NCI-H526 (cell line): ENCODE data around the gene CTIF.
"Not testable (repeated sequence)": the region's sequence is repeated elsewhere in the genome, so short reads cannot be mapped to it uniquely, and the experiment has no call there.

Experiments
- DNase-seq, 2 experiments: peaks; one replicate each; lab custom pipeline; 2025; lab: John Stamatoyannopoulos, UW

The CTIF gene

DNA sequence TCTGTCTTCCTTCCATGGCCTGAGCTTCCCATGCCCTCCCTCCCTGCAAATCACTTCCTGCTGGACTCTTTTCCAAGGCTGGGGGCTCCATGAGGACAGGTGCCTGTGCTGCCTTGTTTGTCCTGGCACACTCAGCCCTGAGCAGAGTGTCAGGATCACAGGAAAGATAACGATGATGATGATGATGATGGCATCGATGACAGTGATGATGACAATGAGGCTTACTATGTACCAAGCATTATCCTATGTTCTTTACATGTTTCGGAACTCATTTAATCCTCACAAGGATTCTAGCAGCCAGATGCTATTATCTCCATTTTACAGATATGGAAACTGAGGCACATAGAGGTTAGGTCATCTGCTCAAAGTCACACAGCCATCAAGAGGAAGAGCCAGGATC is 170.0 kb downstream of the CTIF start:
- DNase-seq, result no peak

DNA sequence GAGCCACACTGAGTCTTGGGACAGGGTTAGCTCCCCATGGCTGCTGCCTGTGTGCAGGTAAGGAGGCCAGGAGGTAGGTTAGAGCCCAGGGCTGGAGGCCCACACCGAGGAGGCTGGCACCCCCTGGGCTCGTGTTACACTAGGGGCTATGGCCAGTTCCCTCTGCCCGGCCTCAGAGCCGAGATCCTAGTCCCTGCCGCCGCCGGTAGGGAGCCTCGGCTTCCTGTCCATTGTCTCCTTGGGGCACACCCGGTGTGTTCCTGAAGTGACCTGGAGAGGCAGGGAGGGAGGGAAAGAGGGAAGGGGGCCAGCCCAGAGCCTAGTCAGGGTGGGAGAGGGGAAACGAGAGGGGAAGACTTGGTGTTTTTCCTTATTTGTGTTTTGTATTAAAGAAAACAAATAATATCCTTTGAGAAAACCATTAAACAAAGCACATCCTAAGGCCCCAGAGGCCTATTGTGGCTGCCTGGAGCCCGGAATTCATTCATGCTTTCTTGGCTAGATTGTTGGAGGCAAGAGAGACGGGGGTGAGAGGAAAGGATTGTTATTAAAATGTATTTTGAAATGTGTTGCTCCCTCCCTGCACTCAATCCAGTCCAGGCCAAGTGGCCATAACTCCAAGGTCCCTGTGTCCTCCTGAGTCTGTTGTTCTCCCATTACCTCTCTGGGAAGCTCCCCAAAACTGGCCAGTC is 170.7 kb downstream of the CTIF start:
- DNase-seq, result no peak

DNA sequence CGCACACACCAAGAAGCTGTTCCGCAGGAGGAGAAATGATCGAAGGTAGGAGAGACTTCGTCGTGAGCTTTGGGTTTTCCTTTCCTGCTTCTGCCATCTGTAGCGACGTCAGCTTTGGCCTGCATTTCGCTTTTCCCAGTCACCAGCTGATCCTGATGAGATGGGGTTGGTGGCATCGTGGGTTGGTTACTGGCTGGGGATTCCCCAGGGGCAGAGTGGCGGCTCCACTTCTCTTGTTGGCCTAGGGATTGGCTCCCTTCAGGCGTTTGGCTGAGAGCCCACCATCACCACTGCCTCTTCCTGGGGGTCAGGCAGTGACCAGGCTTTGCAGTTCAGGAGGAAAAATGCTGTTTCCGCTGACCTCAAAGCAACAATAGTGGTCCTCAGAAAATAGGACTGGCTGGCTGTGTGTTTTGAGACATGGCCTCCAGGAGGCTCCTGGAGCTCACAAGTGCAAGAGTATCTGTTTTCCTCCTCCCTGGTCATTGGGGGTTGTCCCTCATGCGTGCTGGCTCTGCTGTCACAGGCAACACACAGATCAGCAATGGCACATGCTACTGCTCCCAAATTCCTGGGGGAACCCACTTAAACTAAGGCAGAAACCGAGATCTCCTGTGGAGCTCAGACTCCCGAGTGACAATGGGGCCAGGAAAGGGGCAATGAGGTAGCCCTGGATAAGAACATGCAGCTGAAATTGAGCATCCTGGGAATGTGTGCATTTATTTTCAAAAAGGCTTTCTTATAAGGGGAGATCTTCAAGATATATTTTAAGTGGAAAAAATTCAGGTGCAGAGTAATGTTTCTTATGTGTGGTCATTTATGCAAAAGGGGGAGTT is 173.0 kb downstream of the CTIF start:
- DNase-seq, result peak in 1 of 2 experiments; percentile 37

- DNase-seq, result no peak
Observed at GRCh38 chr18:48713309-48713708, 174.5 kb downstream of the CTIF start.

DNA sequence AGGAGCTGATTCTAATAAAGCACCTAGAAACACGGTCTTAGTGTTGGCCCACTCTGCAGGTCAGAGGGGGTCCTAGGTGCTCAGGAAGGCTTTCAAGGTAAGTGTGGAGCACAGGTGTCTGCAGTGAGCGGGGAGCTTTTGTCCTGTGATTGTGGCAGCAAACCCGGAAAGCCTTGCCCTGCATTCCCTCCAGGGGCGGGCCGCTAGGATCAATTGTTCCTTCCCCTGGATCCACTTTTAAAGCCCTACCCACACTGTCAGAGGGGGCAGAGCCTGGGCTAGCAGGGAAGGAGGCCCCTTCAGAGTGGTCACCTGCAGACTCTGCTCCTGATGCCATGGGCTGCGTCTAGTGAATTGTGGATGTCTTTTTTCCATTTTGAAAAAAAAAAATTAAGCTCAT is 176.0 kb downstream of the CTIF start:
- no peak for DNase-seq

GRCh38 chr18:48715711-48716361 is 177.0 kb downstream of the CTIF start:
- no peak for DNase-seq

DNA sequence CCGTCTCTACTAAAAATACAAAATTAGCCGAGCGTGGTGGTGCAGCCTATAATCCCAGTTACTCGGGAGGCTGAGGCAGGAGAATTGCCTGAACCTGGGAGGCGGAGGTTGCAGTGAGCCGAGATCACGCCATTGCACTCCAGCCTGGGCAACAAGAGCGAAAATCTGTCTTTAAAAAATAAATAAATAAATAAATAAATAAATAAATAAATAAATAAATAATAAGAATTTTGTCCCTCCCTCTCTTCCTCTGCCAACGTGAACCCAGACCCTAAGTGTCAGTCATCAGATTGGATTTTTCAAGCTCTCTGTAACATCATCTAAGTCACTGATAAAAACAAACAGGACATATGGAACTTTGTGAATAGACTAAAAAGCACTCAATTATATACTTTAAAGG is 178.4 kb downstream of the CTIF start:
- not testable (repeated sequence) for DNase-seq

DNA sequence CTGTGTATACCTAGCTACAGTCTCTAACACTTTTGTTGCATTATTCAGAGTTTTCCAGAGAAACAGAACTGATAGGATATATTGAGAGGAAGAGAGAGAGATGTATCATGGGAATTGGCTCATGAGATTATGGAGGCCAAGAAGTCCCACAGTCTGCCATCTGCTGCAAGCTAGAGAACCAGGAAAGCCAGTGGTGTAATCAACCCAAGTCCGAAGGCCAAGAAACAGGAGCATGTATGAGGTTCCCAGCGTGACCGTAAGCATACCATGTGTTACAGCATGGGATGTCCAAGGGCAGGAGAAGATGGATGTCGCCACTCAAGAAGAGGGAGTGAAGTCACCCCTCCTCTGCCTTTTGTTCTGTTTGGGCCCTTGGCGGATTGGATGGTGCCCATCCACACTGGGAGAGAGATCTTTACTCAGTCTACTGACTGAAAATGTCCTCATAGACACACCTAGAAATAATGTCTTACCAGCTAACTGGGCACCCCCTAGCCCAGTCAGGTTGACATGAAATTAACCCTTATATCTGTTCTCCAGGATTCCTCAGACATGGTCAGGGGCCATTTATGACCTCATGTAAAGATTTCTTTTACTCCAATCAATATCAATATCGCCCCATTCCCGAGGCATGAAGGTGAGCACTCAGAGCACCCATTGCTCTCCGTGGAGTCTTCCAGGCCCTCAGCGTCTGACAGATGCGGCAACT is 179.6 kb downstream of the CTIF start:
- DNase-seq, result no peak

GRCh38 chr18:48719388-48719787 is 180.6 kb downstream of the CTIF start:
- no peak for DNase-seq

GRCh38 chr18:48719974-48720654 is 181.3 kb downstream of the CTIF start:
- DNase-seq, result no peak

- DNase-seq, result no peak
Observed at GRCh38 chr18:48720655-48721025, 181.8 kb downstream of the CTIF start.

DNA sequence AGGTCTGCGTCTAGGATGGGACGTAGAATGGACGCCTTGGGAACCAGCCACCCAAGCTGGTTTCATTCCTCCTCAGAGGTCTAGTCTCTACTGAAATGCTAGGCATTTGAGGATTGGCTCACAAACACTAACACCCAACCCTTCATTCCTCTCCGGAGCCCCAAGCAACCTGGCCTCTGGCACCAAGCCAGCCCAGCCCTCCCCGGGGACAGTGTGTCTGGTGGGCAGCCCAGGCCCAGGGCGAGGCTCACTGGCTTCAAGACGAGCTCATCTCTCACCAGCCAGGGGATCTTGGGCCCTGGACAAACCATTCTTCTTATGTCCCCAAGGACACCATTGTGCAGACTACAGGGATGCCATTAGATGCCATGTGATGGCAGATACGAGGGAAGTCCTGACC is 182.5 kb downstream of the CTIF start:
- DNase-seq, result no peak

DNA sequence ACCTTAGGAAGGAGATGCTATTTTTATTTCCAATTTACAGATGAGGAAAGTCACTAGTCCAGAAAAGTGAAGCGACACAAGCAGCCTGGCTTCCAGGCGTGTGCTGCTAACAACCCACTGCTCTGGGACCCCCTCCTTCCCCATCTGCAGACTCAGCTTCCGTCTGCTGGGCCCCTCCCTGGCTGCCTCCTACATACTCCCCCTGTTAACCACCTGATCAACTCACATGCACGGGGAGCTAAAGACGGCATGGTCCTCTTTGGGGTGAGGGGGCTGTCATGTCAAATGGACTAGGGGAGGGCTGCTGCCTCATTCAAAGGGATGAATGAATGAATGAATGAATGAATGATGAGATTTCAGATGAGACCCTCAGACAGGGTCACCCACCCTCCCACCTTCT is 184.2 kb downstream of the CTIF start:
- DNase-seq, result no peak

DNA sequence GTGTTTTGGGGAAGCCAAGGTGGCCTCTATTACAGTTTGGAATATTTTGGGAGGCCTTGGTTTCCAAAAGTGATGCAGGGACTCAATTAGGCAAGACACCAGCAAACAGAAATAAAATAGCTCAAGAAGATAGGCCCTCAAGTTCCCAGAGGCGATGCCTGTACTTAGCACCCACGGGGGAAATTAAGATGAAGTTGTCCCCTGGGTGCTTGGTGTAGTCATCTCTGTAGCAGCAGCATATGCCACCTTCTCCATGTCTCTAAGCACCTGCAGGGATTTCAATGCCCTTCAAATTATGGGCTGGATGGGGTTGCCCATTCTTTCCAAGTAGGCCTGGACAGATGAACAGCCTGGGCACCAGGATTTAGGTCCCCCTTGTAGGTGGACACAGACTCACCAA is 185.0 kb downstream of the CTIF start:
- DNase-seq, result no peak

GRCh38 chr18:48724442-48724841 is 185.6 kb downstream of the CTIF start:
- no peak for DNase-seq

DNA sequence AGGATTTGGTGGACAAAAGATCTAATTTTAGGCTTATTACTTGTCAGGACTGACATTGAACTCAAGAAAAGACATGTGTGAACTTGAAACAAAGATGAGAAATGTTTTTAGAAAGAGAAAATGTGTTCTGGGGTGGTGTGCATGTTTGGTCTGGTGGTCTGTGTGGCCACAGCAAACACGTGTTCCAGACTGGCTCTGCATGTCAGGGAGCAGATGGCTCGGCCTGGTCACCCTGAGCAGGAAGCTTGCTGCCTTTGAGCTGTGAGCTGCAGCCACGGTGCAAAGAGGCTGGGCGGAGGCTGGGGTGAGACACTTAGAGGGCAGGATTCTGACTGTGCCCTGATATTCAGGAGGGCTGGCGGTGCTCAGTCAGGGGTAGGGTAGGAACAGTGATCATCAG is 186.1 kb downstream of the CTIF start:
- no peak for DNase-seq

- no peak for DNase-seq
Observed at GRCh38 chr18:48725562-48725961, 186.7 kb downstream of the CTIF start.

- DNase-seq, result no peak
Observed at GRCh38 chr18:48727681-48728080, 188.8 kb downstream of the CTIF start.

DNA sequence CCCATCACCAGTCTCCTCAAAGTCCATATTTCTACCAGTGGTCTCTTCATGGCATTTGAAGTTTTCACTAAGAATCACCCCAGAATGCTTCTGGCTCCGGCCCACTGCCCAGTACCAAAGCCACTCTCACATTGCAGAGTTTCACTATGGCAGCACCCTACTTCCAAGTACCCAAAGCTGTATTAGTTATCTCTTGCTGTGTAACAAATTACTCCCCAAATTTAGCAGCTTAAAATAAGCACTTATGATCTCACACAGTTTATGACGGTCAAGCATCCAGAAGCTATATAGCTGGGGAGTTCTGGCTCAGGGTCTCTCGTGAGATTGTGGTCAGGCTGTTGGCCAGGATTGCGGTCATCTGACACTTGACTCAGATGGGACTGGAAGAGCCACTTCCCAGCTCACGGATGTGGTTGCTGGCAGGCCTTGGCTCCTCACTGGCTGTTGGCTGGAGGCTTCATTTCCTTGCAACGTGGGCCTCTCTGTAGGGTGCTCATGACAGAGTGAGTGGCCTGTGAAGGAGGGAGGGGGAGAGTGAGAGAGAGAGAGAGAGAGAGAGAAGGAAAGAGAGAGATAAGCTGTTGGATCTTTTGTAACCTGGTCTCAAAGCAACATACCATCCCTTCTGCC is 189.5 kb downstream of the CTIF start:
- no peak for DNase-seq

DNA sequence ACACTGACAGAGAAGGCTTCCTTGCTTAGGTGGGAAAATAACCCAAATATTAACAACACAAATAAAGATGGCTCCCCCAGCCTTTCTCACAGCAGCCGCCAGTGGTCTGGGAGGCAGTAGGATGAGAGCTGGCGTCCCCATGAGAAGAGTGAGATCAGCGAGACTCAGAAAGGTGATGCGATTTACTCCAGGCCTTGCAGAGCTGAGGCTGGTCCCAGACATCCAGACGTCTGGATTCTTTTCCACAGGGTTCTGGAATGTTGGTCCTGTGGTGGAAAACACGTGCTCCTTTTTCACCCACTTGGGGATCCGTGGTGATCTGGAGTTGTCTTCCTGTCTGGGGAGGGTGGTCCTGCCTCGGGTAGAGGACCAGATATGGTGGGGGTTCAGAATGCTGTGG is 190.6 kb downstream of the CTIF start:
- no peak for DNase-seq

- no peak for DNase-seq
Observed at GRCh38 chr18:48730010-48730409, 191.2 kb downstream of the CTIF start.
